Hepatic stellate cell (primary cell): ENCODE data around the gene KCNJ12.
A peak's percentile ranks its signal among the peaks of the same experiment; 100 is the strongest.

Experiments
- DNase-seq: peaks from one replicate; pipeline ENCODE4 v3.0.0; 2011; ENCODE audit warnings: low spot score

The KCNJ12 gene

GRCh38 chr17:21368545-21369246 is 7.5 kb upstream of the KCNJ12 start:
- no peak for DNase-seq

- no peak for DNase-seq
These were observed 6.8 kb upstream of the KCNJ12 start for GRCh38 chr17:21369395-21369794.

- DNase-seq, result no peak
These were observed 5.7 kb upstream of the KCNJ12 start for GRCh38 chr17:21370430-21370829.

- DNase-seq, result no peak
These were observed 4.6 kb upstream of the KCNJ12 start for GRCh38 chr17:21371511-21372081.

GRCh38 chr17:21372256-21372954 is 3.8 kb upstream of the KCNJ12 start:
- no peak for DNase-seq

GRCh38 chr17:21373036-21373435 is 3.1 kb upstream of the KCNJ12 start:
- no peak for DNase-seq

GRCh38 chr17:21373696-21374440 is 2.3 kb upstream of the KCNJ12 start:
- no peak for DNase-seq

GRCh38 chr17:21374441-21375161 is 1.6 kb upstream of the KCNJ12 start:
- no peak for DNase-seq

GRCh38 chr17:21375162-21375560 is 996 bp upstream of the KCNJ12 start:
- DNase-seq, result no peak

- DNase-seq, result no peak
These were observed 438 bp upstream of the KCNJ12 start for GRCh38 chr17:21375757-21376080.

GRCh38 chr17:21376759-21377690 is 868 bp downstream of the KCNJ12 start:
- peak; percentile 60 for DNase-seq

- DNase-seq, result no peak
These were observed 1.7 kb downstream of the KCNJ12 start for GRCh38 chr17:21377705-21378396.

- DNase-seq, result no peak
These were observed 2.4 kb downstream of the KCNJ12 start for GRCh38 chr17:21378553-21378952.

GRCh38 chr17:21379080-21379711 is 3.0 kb downstream of the KCNJ12 start:
- DNase-seq, result no peak

GRCh38 chr17:21380659-21381058 is 4.5 kb downstream of the KCNJ12 start:
- DNase-seq, result no peak

- DNase-seq, result no peak
These were observed 5.0 kb downstream of the KCNJ12 start for GRCh38 chr17:21381076-21381706.

- DNase-seq, result no peak
These were observed 6.7 kb downstream of the KCNJ12 start for GRCh38 chr17:21382560-21383495.

- no peak for DNase-seq
These were observed 9.2 kb downstream of the KCNJ12 start for GRCh38 chr17:21385281-21385845.
